ENCODE results near the gene PIBF1. TPM values are rescaled to one million over a fixed set of nuclear protein-coding genes. Genes with fewer than 3 reads are reported as not detected.
"Not testable (repeated sequence)": the region's sequence is repeated elsewhere in the genome, so short reads cannot be mapped to it uniquely, and the experiment has no call there.

PIBF1 gene
- total RNA-seq, 1 experiment from 2014 or later, result 15.3 TPM

- no peak for DNase-seq (ENCODE audit: extremely low read depth, low read depth)
Observed at GRCh38 chr13:72820156-72820897, 38.4 kb downstream of the PIBF1 start.

- DNase-seq (ENCODE audit: extremely low read depth, low read depth), result no peak
Observed at GRCh38 chr13:72820898-72821279, 39.0 kb downstream of the PIBF1 start.

- no peak for DNase-seq (ENCODE audit: extremely low read depth, low read depth)
Observed at GRCh38 chr13:72823081-72823480, 41.1 kb downstream of the PIBF1 start.

GRCh38 chr13:72823724-72824123 lies 41.8 kb downstream of the PIBF1 start:
- no peak for DNase-seq (ENCODE audit: extremely low read depth, low read depth)

GRCh38 chr13:72834601-72835000 lies 52.7 kb downstream of the PIBF1 start:
- no peak for DNase-seq (ENCODE audit: extremely low read depth, low read depth)

GRCh38 chr13:72839831-72840426 lies 58.0 kb downstream of the PIBF1 start:
- DNase-seq (ENCODE audit: extremely low read depth, low read depth), result peak; percentile 46

DNA sequence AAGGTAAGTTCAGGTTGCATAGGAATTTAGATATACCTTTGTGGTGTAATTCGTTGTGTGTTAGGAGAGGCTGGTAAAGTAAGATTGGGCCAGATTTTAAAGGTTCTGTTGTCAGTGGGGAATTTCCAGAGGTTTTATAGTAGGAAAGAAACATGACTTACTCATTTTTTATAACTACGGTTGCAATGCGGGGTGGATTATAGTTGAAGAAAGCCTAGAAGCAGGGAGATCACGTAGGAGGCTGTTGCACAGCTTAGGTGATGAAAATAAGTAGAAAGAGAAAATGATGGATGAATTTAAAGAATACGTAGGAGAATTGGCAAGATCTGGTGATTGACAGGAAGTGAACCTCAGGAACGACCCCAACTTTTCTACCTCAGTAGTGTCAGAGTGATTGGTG lies 61.1 kb downstream of the PIBF1 start:
- no peak for DNase-seq (ENCODE audit: extremely low read depth, low read depth)

GRCh38 chr13:72845148-72845547 lies 63.2 kb downstream of the PIBF1 start:
- not testable (repeated sequence) for DNase-seq (ENCODE audit: extremely low read depth, low read depth)

GRCh38 chr13:72849571-72849970 lies 67.6 kb downstream of the PIBF1 start:
- DNase-seq (ENCODE audit: extremely low read depth, low read depth), result no peak

GRCh38 chr13:72850959-72851677 lies 69.2 kb downstream of the PIBF1 start:
- no peak for DNase-seq (ENCODE audit: extremely low read depth, low read depth)

- no peak for DNase-seq (ENCODE audit: extremely low read depth, low read depth)
Observed at GRCh38 chr13:72851678-72852014, 69.7 kb downstream of the PIBF1 start.

DNA sequence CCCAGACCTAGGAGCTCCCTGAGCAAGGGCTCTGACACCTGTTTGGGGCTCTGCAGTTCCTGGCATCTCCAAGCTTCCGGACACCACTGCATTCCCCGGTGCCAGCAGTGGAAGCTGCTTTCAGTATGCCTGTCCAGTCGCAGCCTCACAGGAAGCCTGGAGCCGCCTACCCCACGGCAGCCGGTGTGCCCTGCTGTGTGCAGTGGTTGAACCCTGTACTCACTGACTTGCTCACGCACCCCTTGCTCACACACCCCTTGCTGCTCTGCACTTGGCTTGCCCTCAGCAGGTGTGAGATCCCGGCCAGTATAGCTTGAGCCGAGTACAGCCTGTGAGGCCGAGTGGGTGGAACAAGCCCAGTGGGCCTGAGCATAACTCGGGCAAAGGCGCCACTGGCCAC lies 70.3 kb downstream of the PIBF1 start:
- no peak for DNase-seq (ENCODE audit: extremely low read depth, low read depth)

GRCh38 chr13:72853000-72853399 lies 71.1 kb downstream of the PIBF1 start:
- no peak for DNase-seq (ENCODE audit: extremely low read depth, low read depth)

- DNase-seq (ENCODE audit: extremely low read depth, low read depth), result no peak
Observed at GRCh38 chr13:72864142-72865011, 82.4 kb downstream of the PIBF1 start.

- no peak for DNase-seq (ENCODE audit: extremely low read depth, low read depth)
Observed at GRCh38 chr13:72868229-72868628, 86.3 kb downstream of the PIBF1 start.

GRCh38 chr13:72875233-72875632 lies 93.3 kb downstream of the PIBF1 start:
- DNase-seq (ENCODE audit: extremely low read depth, low read depth), result no peak

GRCh38 chr13:72884101-72884500 lies 102.2 kb downstream of the PIBF1 start:
- no peak for DNase-seq (ENCODE audit: extremely low read depth, low read depth)

DNA sequence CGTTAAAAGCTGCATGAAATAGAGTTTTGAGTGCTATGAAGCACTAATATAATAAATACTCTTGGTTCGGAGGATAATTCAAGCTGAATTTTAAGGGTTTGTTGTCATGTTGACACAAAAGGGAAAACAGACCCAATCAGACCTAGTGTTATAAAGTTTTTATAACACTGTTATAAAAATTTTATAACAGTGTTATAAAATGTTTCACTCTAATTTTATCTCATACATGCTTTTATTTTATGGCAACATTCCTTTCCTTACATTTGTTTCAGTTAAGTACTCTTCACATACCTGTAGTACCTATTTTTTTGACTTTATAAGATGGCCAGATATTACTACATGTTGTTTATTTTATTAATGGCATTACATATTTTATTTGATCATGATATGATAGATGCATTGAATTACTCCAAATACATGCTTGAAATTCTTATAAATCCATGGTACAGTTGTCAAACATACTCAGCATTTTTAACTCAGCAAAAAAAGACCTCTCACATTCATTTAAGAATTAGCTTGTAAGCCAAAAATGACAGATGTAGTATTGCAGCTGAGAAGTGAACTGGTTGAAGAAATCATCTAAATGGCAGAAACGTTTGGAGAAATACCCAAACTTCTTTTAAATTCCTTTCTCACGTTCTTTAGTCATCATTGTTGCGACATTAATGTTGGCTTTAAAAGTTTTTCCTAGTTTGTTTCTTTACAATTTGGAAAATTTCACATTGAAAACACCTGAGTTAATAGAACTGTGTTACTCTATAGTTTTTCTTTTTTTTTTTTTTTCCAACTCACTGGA lies 104.5 kb downstream of the PIBF1 start:
- no peak for DNase-seq (ENCODE audit: extremely low read depth, low read depth)

GRCh38 chr13:72889495-72889894 lies 107.6 kb downstream of the PIBF1 start:
- no peak for DNase-seq (ENCODE audit: extremely low read depth, low read depth)

DNA sequence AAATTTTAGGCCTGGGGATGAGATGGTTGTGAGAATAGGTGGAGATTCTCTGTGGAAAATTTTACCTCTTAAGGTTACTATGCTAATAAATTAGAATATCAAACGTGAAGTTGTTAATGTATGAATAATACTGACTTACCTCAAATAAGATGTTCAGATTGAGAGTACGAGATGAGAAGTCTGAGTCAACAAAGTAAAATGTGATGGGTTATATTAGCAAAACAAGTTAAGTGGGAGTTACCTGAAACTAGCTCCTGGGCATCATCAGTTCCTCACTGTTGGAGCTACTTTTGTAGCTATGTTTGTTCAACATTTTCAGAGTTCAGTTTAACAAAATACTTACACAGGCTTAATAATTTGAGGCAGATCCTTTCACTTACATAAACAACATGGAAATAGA lies 108.6 kb downstream of the PIBF1 start:
- no peak for DNase-seq (ENCODE audit: extremely low read depth, low read depth)

All from NCI-H460 (cell line).